Adrenal gland (tissue), 12 donors: Measurements from ENCODE around the gene HOXD10. TPM values are rescaled to one million over a fixed set of nuclear protein-coding genes. Genes with fewer than 3 reads are reported as not detected.

Source experiments
- DNase-seq, 7 donors: peaks; one replicate each; pipeline ENCODE4 v3.0.0-alpha.2; 2019 to 2020
- H3K27ac ChIP-seq, 5 donors: fragments of 200-600 bp; sonication (generic) in 4 of 5; 1 replicate in 3 of 5; 2 replicates in 2 of 5; pipeline versions ENCODE4 v1.5.1 to v1.8.0; 2016 to 2020; ENCODE audit warnings: mild to moderate bottlenecking in 1 of 5
- H3K27me3 ChIP-seq: fragments of 200-600 bp; 2 replicates; pipeline ENCODE4 v1.8.0; 2021
- H3K36me3 ChIP-seq, 2 donors: fragments of 200-600 bp; replicated peaks in 1 of 2; 1 replicate in 1 of 2; 2 replicates in 1 of 2; pipeline versions ENCODE4 v1.5.1 to v1.8.0; 2018 to 2022
- H3K4me1 ChIP-seq, 2 donors: fragments of 200-600 bp; replicated peaks in 1 of 2; 1 replicate in 1 of 2; 2 replicates in 1 of 2; pipeline versions ENCODE4 v1.5.1 to v1.8.0; 2018 to 2021
- H3K4me3 ChIP-seq, 4 donors: fragments of 200-600 bp; sonication (generic) in 3 of 4; one replicate each; pipeline ENCODE4 v1.5.1; 2016 to 2018
- H3K9me3 ChIP-seq, 3 donors: fragments of 200-600 bp; sonication (generic) in 1 of 3; replicated peaks in 1 of 3; 1 replicate in 2 of 3; 2 replicates in 1 of 3; pipeline versions ENCODE4 v1.5.1 to v1.8.0; 2016 to 2021
- CTCF ChIP-seq, 6 experiments: fragments of 450-650 bp in 4 of 6; fragments of 200-600 bp in 2 of 6; sonication (generic) in 1 of 6; IDR thresholded peaks; 1 replicate in 5 of 6; 2 replicates in 1 of 6; pipeline versions ENCODE4 v1.5.1 to v1.8.0; 2016 to 2021; ENCODE audit warnings: antibody characterized with exemption in 6 of 6, mild to moderate bottlenecking in 2 of 6, moderate library complexity in 1 of 6
- POLR2A ChIP-seq, 2 donors: fragments of 450-650 bp; IDR thresholded peaks; one replicate each; pipeline ENCODE4 v1.6.1; 2017; ENCODE audit warnings: antibody characterized with exemption in 2 of 2, mild to moderate bottlenecking in 2 of 2, moderate library complexity in 1 of 2
- WGBS, 4 donors: extraction: QIAGEN DNeasy Blood & Tissue Kit in 2 of 4; methylation state at CpG; one replicate each; pipeline versions ENCODE4 v1.1.5 to v1.1.7; 2013 to 2017; 5-methylcytosine and 5-hydroxymethylcytosine counted together
- intact Hi-C, 2 donors: fragments of 100-400 bp; cut with DNase I; formaldehyde crosslinking; loops; one replicate each; pipeline versions ENCODE4 v1.14.1 to v1.15.0; 2022 to 2023
- polyA plus RNA-seq, 3 donors: library from polyadenylated mRNA; stranded (reverse); fragments of 200-250 nt in 2 of 3; fragments of 350-450 nt in 1 of 3; fragmentation: Illumina TruSeq in 1 of 3; extraction: RNeasy Lipid Tissue Mini Kit (QIAGEN cat#74804) in 1 of 3; gene quantifications; one replicate each; pipeline ENCODE4 v1.2.3, GENCODE V29; 2013 to 2014
- total RNA-seq, 9 donors: library from RNA; depleted of rRNA in 4 of 9; stranded (reverse); fragments of >200 nt in 4 of 9; fragments of 120-200 nt in 1 of 9; fragmentation: NEBNext Ultra II Directional in 1 of 9; extraction: Animal tissue kit (Norgen Biotek cat#: 25700) in 1 of 9; gene quantifications; one replicate each; pipeline versions ENCODE4 v1.1.0 to v1.2.4, GENCODE V29; 2013 to 2023
- donor health status: healthy with polysubstance abuse.
- donor health status: Bipolar disorder and iron deficiency.
- donor health status: DM: yes; HTN: yes; CAD: no.
- donor health status: DM: no; HTN: no; CAD: no.
- donor health status: DM: no; HTN: no; CAD: no.
- donor health status: DM: yes; HTN: yes; CAD: no.

Gene HOXD10
- total and polyA plus RNA-seq, 12 donors, result 0.11 to 0.33 (median 0.18) TPM; not detected in 8

DNA sequence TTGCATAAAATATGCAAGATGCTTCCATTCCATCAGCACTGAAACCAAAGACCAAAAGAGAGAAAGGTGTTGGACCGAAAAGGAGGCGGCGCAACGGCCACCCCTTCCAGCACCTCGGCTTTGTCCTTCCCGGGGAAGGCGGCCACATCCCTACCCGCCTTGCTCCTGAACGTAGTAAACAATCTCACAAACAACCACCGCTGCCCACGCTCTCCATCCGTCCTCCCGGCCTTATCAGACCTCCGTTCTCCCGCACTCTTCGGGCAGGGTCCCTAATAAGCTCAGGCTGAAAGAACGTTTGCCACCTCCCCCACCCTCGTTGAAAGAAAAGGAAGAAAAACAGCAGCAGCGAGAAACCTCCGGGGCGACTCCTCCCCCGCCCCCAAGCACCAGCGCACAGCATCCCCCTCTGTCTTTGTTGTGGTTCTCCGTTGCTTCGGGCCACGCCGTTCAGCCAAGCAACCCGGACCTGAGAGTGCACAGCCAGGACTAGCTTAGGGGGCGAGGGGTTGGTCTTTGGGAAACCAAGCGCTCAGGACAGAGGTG, 37.2 kb upstream of the HOXD10 start:
- 7 to 9% (median 9%) methylated on average over 30 of the region's 30 CpGs for WGBS, 4 donors
- no peak overlapping the region for H3K27ac ChIP-seq
- peaks cover 0 to 4% of the 10 kb centered on the region in 2 donors for H3K4me1 ChIP-seq
- H3K9me3 ChIP-seq, result no peaks in the 10 kb centered on the region
- peaks cover 99% of the 10 kb centered on the region for H3K27me3 ChIP-seq
- no peak overlapping the region for H3K4me3 ChIP-seq
- DNase-seq, result peak in 1 of 7 donors; percentile 28
- H3K36me3 ChIP-seq, result no peaks in the 10 kb centered on the region
- no peak for TF ChIP-seq CTCF (IDR thresholded peaks at IDR 0.05)
- no peak for TF ChIP-seq POLR2A (IDR thresholded peaks at IDR 0.05)
- intact Hi-C loops, result no loop called here

DNA sequence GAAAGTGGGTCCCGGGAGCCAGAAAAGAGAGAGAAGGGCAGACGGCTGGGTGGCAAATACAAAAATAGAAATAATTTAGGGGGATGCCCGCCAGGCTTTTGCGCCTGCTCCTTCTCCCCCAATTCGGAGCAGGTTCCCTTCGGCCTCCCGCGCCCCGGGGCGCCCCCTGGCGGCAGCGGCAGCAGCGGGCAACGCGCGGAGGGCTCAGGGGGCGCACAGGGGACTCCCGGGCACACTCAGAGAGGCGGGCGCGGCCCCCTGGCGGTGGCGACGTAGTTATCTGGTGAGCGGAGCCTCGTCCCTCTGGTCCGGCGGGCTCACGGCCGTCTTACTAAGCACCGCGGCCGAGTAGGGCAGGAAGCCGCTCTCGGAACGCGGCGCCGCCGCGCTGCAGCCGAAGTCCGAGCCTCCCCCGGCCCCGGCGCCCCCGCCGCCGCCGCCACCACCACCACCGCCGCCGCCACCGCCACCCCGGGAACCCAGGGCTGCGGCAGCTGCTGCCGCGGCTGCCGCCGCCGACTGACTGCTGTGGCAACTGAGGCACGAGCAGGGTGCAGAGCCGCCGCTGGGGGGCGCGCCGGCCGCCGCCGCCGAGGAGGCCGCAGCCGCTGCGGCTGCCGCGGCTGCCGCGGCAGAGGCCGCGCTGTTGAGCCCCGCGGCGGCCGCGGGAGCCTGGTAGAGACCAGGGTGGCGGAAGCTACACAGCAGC, 36.6 kb upstream of the HOXD10 start:
- H3K4me3 ChIP-seq, result peak overlapping the region in 1 of 4 donors; percentile 27
- 0 to 3% (median 2%) methylated on average over 10 to 86 of the region's 86 CpGs for WGBS, 4 donors
- intact Hi-C loops, result loop anchor here (5.0 to 10.0 kb wide), 2 partner anchors 393 to 395 kb away; no protein-coding TSS in a partner anchor
- DNase-seq, result peak in 2 of 7 donors; percentile 14 to 49
- no peaks in the 10 kb centered on the region for H3K36me3 ChIP-seq
- H3K4me1 ChIP-seq, result peaks cover 0 to 4% of the 10 kb centered on the region in 2 donors
- H3K9me3 ChIP-seq, result no peaks in the 10 kb centered on the region
- TF ChIP-seq CTCF (IDR thresholded peaks at IDR 0.05) (peak in 4 of 6 experiments; percentile 9 to 53 (median 46)), POLR2A (IDR thresholded peaks at IDR 0.05) (no peak)
- H3K27me3 ChIP-seq, result peaks cover 98% of the 10 kb centered on the region
- H3K27ac ChIP-seq, result no peak overlapping the region

DNA sequence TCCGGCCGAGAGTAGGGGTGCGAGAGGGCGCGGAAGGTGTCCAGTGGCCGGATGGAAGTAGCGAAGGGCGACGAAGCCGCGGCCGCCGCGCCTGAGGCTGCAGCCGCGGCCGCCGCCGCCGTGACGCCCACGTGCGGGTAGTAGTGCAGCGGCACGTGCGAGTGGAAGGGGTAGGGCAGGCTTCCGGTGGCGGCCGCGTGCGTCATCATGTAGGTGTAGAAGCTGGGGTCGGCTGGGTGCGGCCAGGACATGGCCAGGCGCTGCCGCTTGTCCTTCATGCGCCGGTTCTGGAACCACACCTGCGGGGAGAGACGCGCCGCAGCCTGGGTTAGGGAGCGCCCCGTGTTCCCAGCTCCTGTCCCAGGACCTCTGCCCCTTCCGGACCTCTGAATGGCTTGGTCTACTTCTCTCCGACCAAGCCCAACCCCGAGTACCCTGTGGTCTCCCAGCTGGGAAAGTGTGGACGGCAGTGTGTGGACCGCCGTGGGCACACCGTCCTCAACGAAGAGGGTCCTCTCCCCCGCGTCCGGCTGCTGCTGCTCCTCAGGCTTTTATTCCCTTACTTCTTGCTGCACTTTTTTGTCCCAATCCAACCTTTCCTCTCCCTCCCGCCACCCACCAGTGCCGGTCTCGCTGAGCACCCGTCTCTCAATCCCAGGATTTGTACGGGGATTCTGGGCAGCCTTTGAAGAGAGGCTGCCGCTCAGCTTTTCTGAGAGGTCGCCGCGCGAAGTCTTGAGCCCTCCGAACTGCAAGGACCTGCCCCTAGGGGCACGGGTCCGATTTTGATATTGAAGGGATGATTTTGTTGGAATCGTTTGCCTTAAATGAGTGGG, 35.8 kb upstream of the HOXD10 start:
- Histone ChIP-seq H3K27me3 (peaks cover 98% of the 10 kb centered on the region), H3K4me3 (no peak overlapping the region), H3K4me1 (peaks cover 0 to 4% of the 10 kb centered on the region in 2 donors), H3K36me3 (no peaks in the 10 kb centered on the region), H3K27ac (no peak overlapping the region), H3K9me3 (no peaks in the 10 kb centered on the region)
- 7 to 18% (median 11%) methylated on average over 43 to 68 of the region's 68 CpGs for WGBS, 4 donors
- intact Hi-C loops, result loop anchor here (5.0 to 10.0 kb wide), 2 partner anchors 393 to 396 kb away; no protein-coding TSS in a partner anchor
- peak in 1 of 7 donors; percentile 44 for DNase-seq
- TF ChIP-seq CTCF (IDR thresholded peaks at IDR 0.05) (no peak), POLR2A (IDR thresholded peaks at IDR 0.05) (no peak)

- no peak overlapping the region for H3K27ac ChIP-seq
- H3K36me3 ChIP-seq, result no peaks in the 10 kb centered on the region
- peaks cover 97% of the 10 kb centered on the region for H3K27me3 ChIP-seq
- TF ChIP-seq CTCF (IDR thresholded peaks at IDR 0.05), result no peak
- no peak for TF ChIP-seq POLR2A (IDR thresholded peaks at IDR 0.05)
- H3K9me3 ChIP-seq, result no peaks in the 10 kb centered on the region
- DNase-seq, result no peak
- no peak overlapping the region for H3K4me3 ChIP-seq
- 8 to 15% (median 13%) methylated on average over 17 of the region's 17 CpGs for WGBS, 4 donors
- intact Hi-C loops, result loop anchor here (5.0 to 10.0 kb wide), 2 partner anchors 394 to 397 kb away; no protein-coding TSS in a partner anchor
- H3K4me1 ChIP-seq, result peaks cover 0 to 4% of the 10 kb centered on the region in 2 donors
Measured at GRCh38 chr2:176081376-176081836, 35.2 kb upstream of the HOXD10 start.
